IMR-90 (cell line): ENCODE measurements around the gene WDR91. TPM values are rescaled to one million over a fixed set of nuclear protein-coding genes. Genes with fewer than 3 reads are reported as not detected.

Experiments
- ATAC-seq: fragments of 200-7000 bp; cut with Tn5 transposase; 2 replicates; pipeline ENCODE4 v1.9.1; 2020; ENCODE audit warnings: low read depth, mild to moderate bottlenecking, moderate library complexity
- BruUV-seq: library from RNA; stranded (reverse); fragments of 400-500 nt; replicated peaks from 2 replicates; lab custom pipeline; 2021; lab: Mats Ljungman, UMichigan
- CTCF ChIA-PET: fragments of 300-600 bp; formaldehyde crosslinking; extraction: SDS; loops from one replicate; lab custom pipeline; 2021; ENCODE audit warnings: antibody characterized with exemption; lab: Yijun Ruan, JAX
- POLR2A ChIA-PET: fragments of 300-600 bp; sonication (Branson Sonifier 250); formaldehyde crosslinking; loops from one replicate; lab custom pipeline; 2022; ENCODE audit warnings: antibody characterized with exemption; ENCODE audit not compliant: unreplicated experiment; lab: Charles Lee
- DNase-seq: peaks from one replicate; pipeline ENCODE4 v3.0.0; 2013
- H2AFZ ChIP-seq: replicated peaks from 2 replicates; pipeline ENCODE3; 2013; ENCODE audit warnings: low read length, mild to moderate bottlenecking; ENCODE audit not compliant: poor library complexity
- H2AK5ac ChIP-seq: 2 replicates; pipeline ENCODE4 v1.6.1; 2013; ENCODE audit warnings: low read depth, low read length, inconsistent platforms
- H2AK9ac ChIP-seq: replicated peaks from 2 replicates; pipeline ENCODE3; 2013; ENCODE audit warnings: mild to moderate bottlenecking, low read depth, low read length, moderate library complexity; ENCODE audit not compliant: poor library complexity
- H2BK120ac ChIP-seq: 2 replicates; pipeline ENCODE4 v1.6.1; 2013; ENCODE audit warnings: low read depth, low read length, inconsistent platforms
- H2BK15ac ChIP-seq: 3 replicates; pipeline ENCODE4 v1.6.1; 2013; ENCODE audit warnings: low read depth, low read length, inconsistent platforms
- H2BK20ac ChIP-seq: 2 replicates; pipeline ENCODE4 v1.6.1; 2013; ENCODE audit warnings: low read depth, mild to moderate bottlenecking, inconsistent platforms, low read length, moderate library complexity
- H2BK5ac ChIP-seq: 2 replicates; pipeline ENCODE4 v1.6.1; 2013; ENCODE audit warnings: mild to moderate bottlenecking, low read depth, low read length, inconsistent platforms; ENCODE audit not compliant: poor library complexity, severe bottlenecking
- H3K14ac ChIP-seq: replicated peaks from 2 replicates; pipeline ENCODE4 v1.6.1; 2013; ENCODE audit warnings: low read depth, low read length, inconsistent platforms
- H3K18ac ChIP-seq: 2 replicates; pipeline ENCODE4 v1.6.1; 2013; ENCODE audit warnings: low read depth, low read length, control low read depth
- H3K23ac ChIP-seq: 2 replicates; pipeline ENCODE4 v1.6.1; 2013; ENCODE audit warnings: low read depth, low read length, inconsistent platforms
- H3K27ac ChIP-seq: 2 replicates; pipeline ENCODE4 v1.5.1; 2013; ENCODE audit warnings: mild to moderate bottlenecking, control low read depth, low read length; ENCODE audit not compliant: insufficient read depth
- H3K27me3 ChIP-seq: 2 replicates; pipeline ENCODE4 v1.6.1; 2013; ENCODE audit warnings: low read length; ENCODE audit not compliant: control insufficient read depth, insufficient read depth
- H3K36me3 ChIP-seq: 2 replicates; pipeline ENCODE4 v1.6.1; 2013; ENCODE audit warnings: low read length, mixed read lengths; ENCODE audit not compliant: control insufficient read depth, insufficient read depth
- H3K4ac ChIP-seq: 2 replicates; pipeline ENCODE4 v1.6.1; 2013; ENCODE audit warnings: low read depth, low read length, inconsistent platforms
- H3K4me1 ChIP-seq: 2 replicates; pipeline ENCODE4 v1.6.1; 2013; ENCODE audit warnings: low read length, mixed read lengths; ENCODE audit not compliant: control insufficient read depth, insufficient read depth
- H3K4me2 ChIP-seq: 2 replicates; pipeline ENCODE4 v1.6.1; 2013; ENCODE audit warnings: low read depth, mild to moderate bottlenecking, control low read depth, low read length, moderate library complexity
- H3K4me3 ChIP-seq: 2 replicates; pipeline ENCODE4 v1.5.1; 2013; ENCODE audit warnings: low read depth, mild to moderate bottlenecking, control low read depth, low read length, moderate library complexity; ENCODE audit not compliant: insufficient read depth
- H3K56ac ChIP-seq: 2 replicates; pipeline ENCODE4 v1.6.1; 2013; ENCODE audit warnings: low read length, inconsistent platforms; ENCODE audit not compliant: insufficient read depth; ENCODE audit errors: extremely low read depth
- H3K79me1 ChIP-seq, 2 experiments: 2 replicates each; pipeline ENCODE4 v1.6.1; 2013; ENCODE audit warnings: low read length in 2 of 2, inconsistent platforms in 1 of 2, low read depth in 1 of 2
- H3K9ac ChIP-seq: 2 replicates; pipeline ENCODE4 v1.6.1; 2013; ENCODE audit warnings: low read depth, low read length, control low read depth
- H3K9me1 ChIP-seq: 2 replicates; pipeline ENCODE4 v1.6.1; 2013; ENCODE audit warnings: low read length, inconsistent platforms; ENCODE audit not compliant: insufficient read depth
- H3K9me3 ChIP-seq: 2 replicates; pipeline ENCODE4 v1.6.1; 2013; ENCODE audit warnings: low read length; ENCODE audit not compliant: control insufficient read depth, insufficient read depth
- H4K20me1 ChIP-seq: 2 replicates; pipeline ENCODE4 v1.6.1; 2013; ENCODE audit warnings: low read length, inconsistent platforms; ENCODE audit not compliant: insufficient read depth
- H4K5ac ChIP-seq: 2 replicates; pipeline ENCODE4 v1.6.1; 2013; ENCODE audit warnings: mild to moderate bottlenecking, low read depth, low read length, control low read depth
- H4K8ac ChIP-seq, 2 experiments: 2 replicates each; pipeline ENCODE4 v1.6.1; 2013; ENCODE audit warnings: low read depth in 2 of 2, low read length in 2 of 2, control low read depth in 1 of 2, inconsistent platforms in 1 of 2
- H4K91ac ChIP-seq: 2 replicates; pipeline ENCODE4 v1.6.1; 2013; ENCODE audit warnings: low read depth, low read length, inconsistent platforms; ENCODE audit not compliant: insufficient read depth
- CEBPB ChIP-seq: IDR thresholded peaks from 2 replicates; pipeline ENCODE4 v1.6.1; 2012; ENCODE audit warnings: low read depth, low read length, improper control_type of control experiment
- CHD1 ChIP-seq: IDR thresholded peaks from 2 replicates; pipeline ENCODE4 v1.6.1; 2012; ENCODE audit warnings: low read depth, low read length, improper control_type of control experiment
- ELK1 ChIP-seq: fragments of 150-350 bp; IDR thresholded peaks from 2 replicates; pipeline ENCODE4 v1.6.1; 2016; ENCODE audit warnings: low read depth, mild to moderate bottlenecking, low read length, moderate library complexity, borderline replicate concordance
- FOS ChIP-seq: fragments of 150-350 bp; IDR thresholded peaks from 2 replicates; pipeline ENCODE4 v1.6.1; 2016; ENCODE audit warnings: low read depth, low read length
- MAFK ChIP-seq: IDR thresholded peaks from 2 replicates; pipeline ENCODE4 v1.6.1; 2012; ENCODE audit warnings: low read depth, low read length, improper control_type of control experiment
- MXI1 ChIP-seq: IDR thresholded peaks from 2 replicates; pipeline ENCODE4 v1.6.1; 2012; ENCODE audit warnings: low read depth, mild to moderate bottlenecking, low read length, moderate library complexity, borderline replicate concordance
- POLR2A ChIP-seq: IDR thresholded peaks from 2 replicates; pipeline ENCODE4 v1.6.1; 2012; ENCODE audit warnings: mild to moderate bottlenecking, low read depth, low read length
- RAD21 ChIP-seq: IDR thresholded peaks from 2 replicates; pipeline ENCODE4 v1.6.1; 2012; ENCODE audit warnings: low read length, improper control_type of control experiment
- RCOR1 ChIP-seq: IDR thresholded peaks from 2 replicates; pipeline ENCODE4 v1.6.1; 2012; ENCODE audit warnings: mild to moderate bottlenecking, low read length, improper control_type of control experiment; ENCODE audit not compliant: insufficient replicate concordance
- RFX5 ChIP-seq: IDR thresholded peaks from 2 replicates; pipeline ENCODE4 v1.8.0; 2012; ENCODE audit warnings: low read depth, mild to moderate bottlenecking, low read length, moderate library complexity
- SMC3 ChIP-seq: fragments of 150-350 bp; IDR thresholded peaks from 2 replicates; pipeline ENCODE4 v1.6.1; 2016; ENCODE audit warnings: low read depth, mild to moderate bottlenecking, antibody characterized with exemption, low read length, moderate library complexity
- WGBS, 2 experiments: methylation state at CpG; one replicate each; pipeline versions ENCODE4 v1.1.5 to v1.1.7; 2013; ENCODE audit warnings: missing lambda C conversion rate in 2 of 2; ENCODE audit not compliant: insufficient read length in 1 of 2; ENCODE audit errors: extremely low coverage in 2 of 2; 5-methylcytosine and 5-hydroxymethylcytosine counted together
- dilution Hi-C: fragments of 300-500 bp; cut with HindIII; formaldehyde crosslinking; loops from one replicate; pipeline ENCODE4 v1.14.3; 2018; ENCODE audit warnings: low sequenced_read_pairs; ENCODE audit not compliant: unreplicated experiment
- in situ Hi-C: fragments of 300-500 bp; cut with MboI; formaldehyde crosslinking; loops from 3 replicates; pipeline ENCODE4 v1.14.3; 2019; ENCODE audit warnings: low sequenced_read_pairs, inconsistent platforms, mixed read lengths
- intact Hi-C: fragments of 100-400 bp; cut with micrococcal nuclease; formaldehyde crosslinking; loops from 2 replicates; pipeline ENCODE4 v1.10.0; 2022
- polyA plus RNA-seq, 3 experiments: library from polyadenylated mRNA; depleted of rRNA; stranded (reverse); fragments of >200 nt; gene quantifications; 2 replicates each; pipeline ENCODE4 v1.2.3, GENCODE V29; 2012; ENCODE audit warnings: low replicate concordance in 1 of 3
- total RNA-seq: library from RNA; depleted of rRNA; stranded (reverse); fragments of >200 nt; gene quantifications from 2 replicates; pipeline ENCODE4 v1.2.3, GENCODE V29; 2012
- TF ChIP-seq, protein P1 (sequence below): conservative IDR thresholded peaks from 2 replicates; pipeline ENCODE4 v1.5.1; 2012; ENCODE audit warnings: mild to moderate bottlenecking, low read depth, low read length, improper control_type of control experiment

Gene WDR91
- total and polyA plus RNA-seq, 2 of the 4 experiments (the other 2 are of a cell fraction), result 5.2 to 10.3 TPM

- H4K8ac ChIP-seq, result peak overlapping the region in 1 of 2 experiments; percentile 9; a peak in 1 of 4 replicates
- H4K5ac ChIP-seq, result no peak overlapping the region
- peaks cover 8% of the 10 kb centered on the region; the same call in 1 of the 2 replicates for H3K4me1 ChIP-seq
- H3K4me2 ChIP-seq, result no peak overlapping the region
- no peak overlapping the region for H3K56ac ChIP-seq
- H3K27me3 ChIP-seq, result no peaks in the 10 kb centered on the region
- H4K20me1 ChIP-seq, result no peaks in the 10 kb centered on the region
- H3K4ac ChIP-seq, result peak overlapping the region; percentile 29; the same call in 1 of the 2 replicates
- no peak overlapping the region for H2AK5ac ChIP-seq
- H3K9ac ChIP-seq, result no peak overlapping the region
- H3K9me3 ChIP-seq, result no peaks in the 10 kb centered on the region
- ChIA-PET CTCF (interaction anchor here (0.6 to 1.0 kb wide), 3 partner anchors 26 to 748 kb away, joined by 3 to 4 read pairs (median 3); no protein-coding TSS in a partner anchor), POLR2A (no interaction called here)
- dilution Hi-C loops, result no loop called here
- in situ Hi-C loops, result no loop called here
- no peak overlapping the region for H2AK9ac ChIP-seq
- no peak overlapping the region for H2BK5ac ChIP-seq
- ATAC-seq, result no peak
- peaks cover 20% of the 10 kb centered on the region for H3K9me1 ChIP-seq
- H2AFZ ChIP-seq, result no peak overlapping the region
- no peak overlapping the region for H3K18ac ChIP-seq
- H3K27ac ChIP-seq, result no peak overlapping the region
- WGBS, 2 experiments, result 86% methylated on average over 1 of the region's 5 CpGs; no CpG with 5 or more reads in 1 of the 2 experiments
- H2BK15ac ChIP-seq, result 0 out of 3 replicates have a peak overlapping the region, but pooled peaks have one; percentile 11
- no peak for DNase-seq
- peaks cover 9% of the 10 kb centered on the region for H3K36me3 ChIP-seq
- no peak overlapping the region for H2BK20ac ChIP-seq
- TF ChIP-seq CEBPB, result no peak
- no peak for TF ChIP-seq CHD1
- TF ChIP-seq, protein P1, sequence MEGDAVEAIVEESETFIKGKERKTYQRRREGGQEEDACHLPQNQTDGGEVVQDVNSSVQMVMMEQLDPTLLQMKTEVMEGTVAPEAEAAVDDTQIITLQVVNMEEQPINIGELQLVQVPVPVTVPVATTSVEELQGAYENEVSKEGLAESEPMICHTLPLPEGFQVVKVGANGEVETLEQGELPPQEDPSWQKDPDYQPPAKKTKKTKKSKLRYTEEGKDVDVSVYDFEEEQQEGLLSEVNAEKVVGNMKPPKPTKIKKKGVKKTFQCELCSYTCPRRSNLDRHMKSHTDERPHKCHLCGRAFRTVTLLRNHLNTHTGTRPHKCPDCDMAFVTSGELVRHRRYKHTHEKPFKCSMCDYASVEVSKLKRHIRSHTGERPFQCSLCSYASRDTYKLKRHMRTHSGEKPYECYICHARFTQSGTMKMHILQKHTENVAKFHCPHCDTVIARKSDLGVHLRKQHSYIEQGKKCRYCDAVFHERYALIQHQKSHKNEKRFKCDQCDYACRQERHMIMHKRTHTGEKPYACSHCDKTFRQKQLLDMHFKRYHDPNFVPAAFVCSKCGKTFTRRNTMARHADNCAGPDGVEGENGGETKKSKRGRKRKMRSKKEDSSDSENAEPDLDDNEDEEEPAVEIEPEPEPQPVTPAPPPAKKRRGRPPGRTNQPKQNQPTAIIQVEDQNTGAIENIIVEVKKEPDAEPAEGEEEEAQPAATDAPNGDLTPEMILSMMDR, result no peak
- TF ChIP-seq RCOR1, result no peak
- TF ChIP-seq RAD21, result no peak
- no peak for TF ChIP-seq SMC3
- no peak for TF ChIP-seq MXI1
- TF ChIP-seq RFX5, result no peak
- TF ChIP-seq MAFK, result no peak
- TF ChIP-seq FOS, result no peak
- no peak for TF ChIP-seq POLR2A
- TF ChIP-seq ELK1, result no peak
- no TSS peak for BruUV-seq
- peaks cover 8 to 29% of the 10 kb centered on the region in 2 experiments for H3K79me1 ChIP-seq
- intact Hi-C loops, result no loop called here
- peak overlapping the region; percentile 68 for H2BK120ac ChIP-seq
- H3K23ac ChIP-seq, result no peak overlapping the region
- no peak overlapping the region for H3K4me3 ChIP-seq
- H4K91ac ChIP-seq, result 0 out of 2 replicates have a peak overlapping the region, but pooled peaks have one; percentile 1
- H3K14ac ChIP-seq, result 0 out of 2 replicates have a peak overlapping the region, but pooled peaks have one; percentile 2
Observed at GRCh38 chr7:135204876-135205275, 6.5 kb downstream of the WDR91 start.
